HepG2 (cell line): ENCODE results near the gene WWC2. TPM values are rescaled to one million over a fixed set of nuclear protein-coding genes. Genes with fewer than 3 reads are reported as not detected.

ENCODE experiments used
- CCDC6 ChIP-seq: sonication (generic); formaldehyde crosslinking; IDR thresholded peaks from 2 replicates; pipeline ENCODE4 v1.8.1; 2022; ENCODE audit warnings: mild to moderate bottlenecking, missing genetic modification reagents, moderate library complexity
- GABPB1 ChIP-seq: IDR thresholded peaks from 2 replicates; pipeline ENCODE4 v1.6.1; 2016; ENCODE audit warnings: mild to moderate bottlenecking, missing genetic modification reagents, moderate library complexity, missing compliant biosample characterization
- GLMP ChIP-seq: sonication (generic); formaldehyde crosslinking; IDR thresholded peaks from 2 replicates; pipeline ENCODE4 v1.9.0; 2021; ENCODE audit warnings: missing genetic modification reagents, mild to moderate bottlenecking, borderline replicate concordance
- MAFG ChIP-seq: sonication (generic); formaldehyde crosslinking; IDR thresholded peaks from 2 replicates; pipeline ENCODE4 v1.5.1; 2020; ENCODE audit warnings: mild to moderate bottlenecking, missing genetic modification reagents
- MTA1 ChIP-seq: sonication (generic); formaldehyde crosslinking; IDR thresholded peaks from 2 replicates; pipeline ENCODE4 v1.4.0; 2020; ENCODE audit warnings: missing genetic modification reagents, mild to moderate bottlenecking, borderline replicate concordance
- RBFOX2 ChIP-seq: fragments of 200-400 bp; formaldehyde crosslinking; IDR thresholded peaks from 2 replicates; pipeline ENCODE4 v1.6.1; 2017; ENCODE audit warnings: low read depth, mild to moderate bottlenecking, low read length
- RXRB ChIP-seq: IDR thresholded peaks from 2 replicates; pipeline ENCODE4 v1.6.1; 2016; ENCODE audit warnings: borderline replicate concordance, missing genetic modification reagents, missing compliant biosample characterization
- SKIL ChIP-seq: sonication (generic); formaldehyde crosslinking; IDR thresholded peaks from 2 replicates; pipeline ENCODE4 v1.8.0; 2022; ENCODE audit warnings: missing genetic modification reagents, mild to moderate bottlenecking, moderate library complexity, borderline replicate concordance
- TIGD3 ChIP-seq: sonication (generic); formaldehyde crosslinking; IDR thresholded peaks from 2 replicates; pipeline ENCODE4 v1.5.1; 2020; ENCODE audit warnings: mild to moderate bottlenecking, missing genetic modification reagents, borderline replicate concordance
- ZNF18 ChIP-seq: sonication (generic); formaldehyde crosslinking; IDR thresholded peaks from 2 replicates; pipeline ENCODE4 v1.8.0; 2022; ENCODE audit warnings: mild to moderate bottlenecking, missing genetic modification reagents; ENCODE audit not compliant: insufficient replicate concordance
- ZNF331 ChIP-seq: sonication (generic); formaldehyde crosslinking; IDR thresholded peaks from 2 replicates; pipeline ENCODE4 v1.4.0; 2020; ENCODE audit warnings: missing genetic modification reagents
- ZNF451 ChIP-seq: sonication (generic); formaldehyde crosslinking; IDR thresholded peaks from 2 replicates; pipeline ENCODE4 v1.5.0; 2020; ENCODE audit warnings: mild to moderate bottlenecking, missing genetic modification reagents
- ZNF512B ChIP-seq: sonication (generic); formaldehyde crosslinking; IDR thresholded peaks from 2 replicates; pipeline ENCODE4 v1.5.1; 2020; ENCODE audit warnings: missing genetic modification reagents, mild to moderate bottlenecking, borderline replicate concordance
- ZNF558 ChIP-seq: sonication (generic); formaldehyde crosslinking; IDR thresholded peaks from 2 replicates; pipeline ENCODE4 v1.9.0; 2022; ENCODE audit warnings: mild to moderate bottlenecking, missing genetic modification reagents, borderline replicate concordance
- ZNF589 ChIP-seq: sonication (generic); formaldehyde crosslinking; conservative IDR thresholded peaks from 2 replicates; pipeline ENCODE4 v1.8.0; 2022; ENCODE audit warnings: mild to moderate bottlenecking, moderate library complexity, missing genetic modification reagents
- ZNF737 ChIP-seq: sonication (generic); formaldehyde crosslinking; IDR thresholded peaks from 2 replicates; pipeline ENCODE4 v1.5.0; 2020; ENCODE audit warnings: missing genetic modification reagents, mild to moderate bottlenecking, borderline replicate concordance
- ZNF784 ChIP-seq: sonication (generic); formaldehyde crosslinking; IDR thresholded peaks from 2 replicates; pipeline ENCODE4 v1.5.1; 2020; ENCODE audit warnings: missing genetic modification reagents, mild to moderate bottlenecking, borderline replicate concordance
- polyA plus RNA-seq, 8 experiments: library from polyadenylated mRNA; depleted of rRNA in 3 of 8; stranded (reverse) in 7 of 8; unstranded in 1 of 8; fragments of >200 nt; fragmentation: Illumina TruSeq in 4 of 8; extraction: Trizol in 4 of 8; gene quantifications; 2 replicates each; pipeline versions ENCODE4 v1.2.1 to v1.2.3, GENCODE V29; 2011 to 2016; ENCODE audit warnings: low read depth in 4 of 8, missing spikeins in 1 of 8, mixed read lengths in 1 of 8; ENCODE audit not compliant: insufficient read depth in 1 of 8
- total RNA-seq, 5 experiments: library from RNA; depleted of rRNA; stranded (reverse); fragments of >200 nt; fragmentation: Illumina TruSeq; extraction: Trizol; gene quantifications; 2 replicates each; pipeline ENCODE4 v1.2.3, GENCODE V29; 2016; ENCODE audit warnings: low read depth in 1 of 5

The WWC2 gene
- total and polyA plus RNA-seq, 2 of the 13 experiments (the other 11 are each of a cell fraction or from before 2014, with no cell fraction given), result 40.0 to 50.1 TPM

GRCh38 chr4:183098723-183099536 is at the start of gene WWC2 (continued):
- TF ChIP-seq ZNF512B, result no peak
- peak; percentile 45; the same call in 1 of the 2 replicates for TF ChIP-seq ZNF784 (CRISPR knock-in tag)
- TF ChIP-seq GABPB1 (CRISPR knock-in tag), result peak; percentile 77
- TF ChIP-seq RBFOX2, result peak; percentile 84
- TF ChIP-seq CCDC6 (CRISPR knock-in tag), result 0 out of 2 replicates have a peak, but pooled peaks have one; percentile 69
- TF ChIP-seq ZNF558, result peak; percentile 80; the same call in 1 of the 2 replicates
- TF ChIP-seq ZNF451 (CRISPR knock-in tag), result peak; percentile 22; the same call in 1 of the 2 replicates
- peak; percentile 88; the same call in 1 of the 2 replicates for TF ChIP-seq SKIL (CRISPR knock-in tag)
- TF ChIP-seq GLMP, result no peak
- TF ChIP-seq MTA1, result peak; percentile 94; the same call in 1 of the 2 replicates
- no peak for TF ChIP-seq ZNF737 (CRISPR knock-in tag)
- TF ChIP-seq TIGD3, result no peak
- TF ChIP-seq RXRB (CRISPR knock-in tag), result peak; percentile 73
- peak; percentile 39; the same call in 1 of the 2 replicates for TF ChIP-seq ZNF589 (CRISPR knock-in tag)
- TF ChIP-seq MAFG (CRISPR knock-in tag), result no peak
- peak; percentile 65; the same call in 1 of the 2 replicates for TF ChIP-seq ZNF331 (CRISPR knock-in tag)
- TF ChIP-seq ZNF18 (CRISPR knock-in tag), result peak; percentile 20
